H1 (cell line): Measurements from ENCODE around the gene SETD1B. TPM values are rescaled to one million over a fixed set of nuclear protein-coding genes. Genes with fewer than 3 reads are reported as not detected.
A peak's percentile ranks its signal among the peaks of the same experiment; 100 is the strongest.

Experiments used
- CTCF ChIA-PET: fragments of 300-600 bp; sonication (Branson Sonifier 250); formaldehyde crosslinking; loops from one replicate; lab custom pipeline; 2021; ENCODE audit not compliant: partially characterized antibody; lab: Charles Lee
- POLR2A ChIA-PET: fragments of 300-600 bp; sonication (Branson Sonifier 250); formaldehyde crosslinking; loops from one replicate; lab custom pipeline; 2021; ENCODE audit warnings: inconsistent platforms; ENCODE audit not compliant: partially characterized antibody; lab: Charles Lee
- DNase-seq, 2 experiments: peaks; one replicate each; pipeline versions ENCODE4 v3.0.0 to v3.0.0-alpha.2; 2010 to 2022; ENCODE audit warnings: low spot score in 2 of 2, low read depth in 1 of 2, mixed read lengths in 1 of 2
- FAIRE-seq: peaks from 2 replicates; lab custom pipeline; 2011; peaks lifted over from hg19 to GRCh38; lab: Jason Lieb, UNC
- H2AFZ ChIP-seq: 2 replicates; pipeline ENCODE4 v1.8.1; 2012; ENCODE audit warnings: low read length, inconsistent platforms
- H2AK5ac ChIP-seq: 2 replicates; pipeline ENCODE4 v1.6.1; 2013; ENCODE audit warnings: low read depth, low read length
- H2BK120ac ChIP-seq: replicated peaks from 2 replicates; pipeline ENCODE3; 2013; ENCODE audit warnings: low read depth, low read length, inconsistent platforms
- H2BK12ac ChIP-seq: 2 replicates; pipeline ENCODE4 v1.6.1; 2013; ENCODE audit warnings: low read depth, low read length
- H2BK15ac ChIP-seq: 2 replicates; pipeline ENCODE4 v1.6.1; 2013; ENCODE audit warnings: low read length
- H2BK20ac ChIP-seq: 2 replicates; pipeline ENCODE4 v1.6.1; 2013; ENCODE audit warnings: low read length
- H2BK5ac ChIP-seq: 2 replicates; pipeline ENCODE4 v1.6.1; 2013; ENCODE audit warnings: low read depth, low read length
- H3K14ac ChIP-seq: 2 replicates; pipeline ENCODE4 v1.6.1; 2013; ENCODE audit warnings: inconsistent platforms; ENCODE audit not compliant: insufficient read length
- H3K18ac ChIP-seq: 2 replicates; pipeline ENCODE4 v1.6.1; 2013; ENCODE audit warnings: low read length; ENCODE audit errors: extremely low read depth
- H3K23ac ChIP-seq: 2 replicates; pipeline ENCODE4 v1.6.1; 2013; ENCODE audit warnings: inconsistent platforms; ENCODE audit not compliant: insufficient read length
- H3K23me2 ChIP-seq: 2 replicates; pipeline ENCODE4 v1.6.1; 2013; ENCODE audit warnings: low read depth, low read length
- H3K27ac ChIP-seq: 2 replicates; pipeline ENCODE4 v1.6.1; 2011; ENCODE audit warnings: low read depth, low read length, inconsistent platforms
- H3K27me3 ChIP-seq, 4 experiments: replicated peaks in 1 of 4; 1 replicate in 1 of 4; 2 replicates in 3 of 4; pipeline versions ENCODE4 v1.6.1 to v1.8.1; 2011 to 2013; ENCODE audit warnings: low read length in 3 of 4, mild to moderate bottlenecking in 3 of 4, inconsistent platforms in 2 of 4, mixed read lengths in 2 of 4, moderate library complexity in 1 of 4; ENCODE audit not compliant: control insufficient read depth in 3 of 4, insufficient read depth in 3 of 4; ENCODE audit errors: extremely low read depth in 1 of 4
- H3K36me3 ChIP-seq, 4 experiments: 2 replicates each; pipeline versions ENCODE4 v1.6.1 to v1.8.1; 2011 to 2013; ENCODE audit warnings: mild to moderate bottlenecking in 4 of 4, low read length in 3 of 4, moderate library complexity in 2 of 4, control low read depth in 1 of 4, inconsistent platforms in 1 of 4; ENCODE audit not compliant: insufficient read depth in 4 of 4, control insufficient read depth in 2 of 4
- H3K4ac ChIP-seq: replicated peaks from 2 replicates; pipeline ENCODE3; 2013; ENCODE audit warnings: low read length, low read depth, mixed read lengths, inconsistent platforms; ENCODE audit not compliant: insufficient read length
- H3K4me1 ChIP-seq, 4 experiments: replicated peaks in 1 of 4; 1 replicate in 1 of 4; 2 replicates in 3 of 4; pipeline versions ENCODE4 v1.6.1 to v1.8.1; 2011 to 2013; ENCODE audit warnings: low read length in 3 of 4, inconsistent platforms in 2 of 4, mixed read lengths in 1 of 4; ENCODE audit not compliant: insufficient read depth in 4 of 4, control insufficient read depth in 3 of 4
- H3K4me2 ChIP-seq, 2 experiments: 2 replicates each; pipeline versions ENCODE4 v1.6.1 to v1.8.1; 2011 to 2013; ENCODE audit warnings: low read depth in 2 of 2, low read length in 2 of 2, control low read depth in 1 of 2, inconsistent platforms in 1 of 2, mild to moderate bottlenecking in 1 of 2; ENCODE audit not compliant: insufficient read depth in 1 of 2
- H3K4me3 ChIP-seq, 4 experiments: fragments of 200-600, 300-600 bp in 1 of 4; sonication (generic), shearing (Covaris generic), sonication (Bioruptor Twin) in 1 of 4; 2 replicates each; pipeline versions ENCODE4 v1.5.1 to v1.8.1; 2011 to 2016; ENCODE audit warnings: low read length in 4 of 4, low read depth in 3 of 4, control low read depth in 2 of 4, inconsistent platforms in 2 of 4, mild to moderate bottlenecking in 2 of 4, mixed read lengths in 1 of 4, moderate library complexity in 1 of 4; ENCODE audit not compliant: insufficient read depth in 2 of 4; ENCODE audit errors: extremely low read depth in 1 of 4
- H3K56ac ChIP-seq: replicated peaks from 2 replicates; pipeline ENCODE3; 2013; ENCODE audit warnings: low read depth, mild to moderate bottlenecking, mixed read lengths, low read length, inconsistent platforms; ENCODE audit not compliant: insufficient read length
- H3K79me1 ChIP-seq: 2 replicates; pipeline ENCODE4 v1.6.1; 2013; ENCODE audit warnings: low read depth, low read length, control low read depth
- H3K79me2 ChIP-seq, 2 experiments: 2 replicates each; pipeline versions ENCODE4 v1.6.1 to v1.8.1; 2012 to 2013; ENCODE audit warnings: low read length in 2 of 2, mild to moderate bottlenecking in 2 of 2, inconsistent platforms in 1 of 2; ENCODE audit not compliant: insufficient read depth in 2 of 2, control insufficient read depth in 1 of 2
- H3K9ac ChIP-seq, 4 experiments: replicated peaks in 1 of 4; 1 replicate in 1 of 4; 2 replicates in 3 of 4; pipeline versions ENCODE4 v1.6.1 to v1.8.1; 2011 to 2013; ENCODE audit warnings: low read depth in 3 of 4, low read length in 3 of 4, control low read depth in 2 of 4, mild to moderate bottlenecking in 2 of 4, moderate library complexity in 2 of 4, inconsistent platforms in 1 of 4; ENCODE audit errors: extremely low read depth in 1 of 4
- H3K9me3 ChIP-seq, 2 experiments: 2 replicates each; pipeline versions ENCODE4 v1.6.1 to v1.8.1; 2012 to 2013; ENCODE audit warnings: mild to moderate bottlenecking in 2 of 2, moderate library complexity in 2 of 2, control low read depth in 1 of 2, inconsistent platforms in 1 of 2, low read depth in 1 of 2, low read length in 1 of 2, mixed read lengths in 1 of 2; ENCODE audit not compliant: insufficient read depth in 2 of 2
- H4K20me1 ChIP-seq, 2 experiments: replicated peaks in 1 of 2; 2 replicates each; pipeline versions ENCODE3 to v1.8.1; 2011 to 2013; ENCODE audit warnings: inconsistent platforms in 2 of 2, low read length in 2 of 2, mild to moderate bottlenecking in 1 of 2; ENCODE audit not compliant: insufficient read depth in 2 of 2, control insufficient read depth in 1 of 2
- H4K5ac ChIP-seq: 2 replicates; pipeline ENCODE4 v1.6.1; 2013; ENCODE audit warnings: low read length, low read depth, mixed read lengths, inconsistent platforms; ENCODE audit not compliant: insufficient read length
- H4K8ac ChIP-seq: 2 replicates; pipeline ENCODE4 v1.8.0; 2013; ENCODE audit warnings: mild to moderate bottlenecking, moderate library complexity, low read length, inconsistent platforms; ENCODE audit not compliant: insufficient read depth; ENCODE audit errors: extremely low read depth
- H4K91ac ChIP-seq: replicated peaks from 2 replicates; pipeline ENCODE3; 2013; ENCODE audit warnings: low read length, mixed read lengths, inconsistent platforms; ENCODE audit not compliant: insufficient read length
- BACH1 ChIP-seq: IDR thresholded peaks from 2 replicates; pipeline ENCODE4 v1.6.1; 2012; ENCODE audit warnings: low read length, improper control_type of control experiment
- SIRT6 ChIP-seq: IDR thresholded peaks from one replicate; pipeline ENCODE4 v1.7.1; 2012; ENCODE audit warnings: low read length, inconsistent platforms
- TAF7 ChIP-seq: optimal IDR thresholded peaks from 2 replicates; pipeline ENCODE3; 2011; ENCODE audit warnings: low read depth, mild to moderate bottlenecking, inconsistent platforms, low read length, moderate library complexity, borderline replicate concordance
- TCF12 ChIP-seq: IDR thresholded peaks from 2 replicates; pipeline ENCODE4 v1.6.1; 2011; ENCODE audit warnings: low read depth, mild to moderate bottlenecking, low read length
- WGBS, 2 experiments: shearing (Covaris generic) in 1 of 2; methylation state at CpG; one replicate each; pipeline versions ENCODE4 v1.1.6 to v1.1.7; 2013 to 2015; ENCODE audit warnings: low lambda C conversion rate in 2 of 2, mixed read lengths in 2 of 2, inconsistent platforms in 1 of 2, low coverage in 1 of 2, missing lambda C conversion rate in 1 of 2; ENCODE audit not compliant: insufficient replicate concordance in 2 of 2, insufficient coverage in 1 of 2, insufficient read length in 1 of 2; ENCODE audit errors: extremely low coverage in 1 of 2, missing lambda C conversion rate in 1 of 2; 5-methylcytosine and 5-hydroxymethylcytosine counted together
- polyA plus RNA-seq, 7 experiments: library from polyadenylated mRNA; depleted of rRNA in 3 of 7; stranded (reverse) in 5 of 7; unstranded in 2 of 7; fragments of >200 nt in 5 of 7; fragments of 200-250 nt in 2 of 7; gene quantifications; 1 replicate in 5 of 7; 2 replicates in 1 of 7; 4 replicates in 1 of 7; pipeline versions ENCODE4 v1.2.1 to v1.2.3, GENCODE V29; 2011 to 2013; ENCODE audit warnings: missing spikeins in 2 of 7, mixed read lengths in 2 of 7
- total RNA-seq: library from RNA; stranded (reverse); fragmentation: NEBNext Ultra II Directional; extraction: Animal tissue kit (Norgen Biotek cat#: 25700); gene quantifications from 2 replicates; pipeline ENCODE4 v1.2.1, GENCODE V29; 2021

The SETD1B gene
- total and polyA plus RNA-seq, 2 of the 8 experiments (the other 6 are each of a cell fraction or from before 2014, with no cell fraction given): 1.3 to 17.7 TPM

DNA sequence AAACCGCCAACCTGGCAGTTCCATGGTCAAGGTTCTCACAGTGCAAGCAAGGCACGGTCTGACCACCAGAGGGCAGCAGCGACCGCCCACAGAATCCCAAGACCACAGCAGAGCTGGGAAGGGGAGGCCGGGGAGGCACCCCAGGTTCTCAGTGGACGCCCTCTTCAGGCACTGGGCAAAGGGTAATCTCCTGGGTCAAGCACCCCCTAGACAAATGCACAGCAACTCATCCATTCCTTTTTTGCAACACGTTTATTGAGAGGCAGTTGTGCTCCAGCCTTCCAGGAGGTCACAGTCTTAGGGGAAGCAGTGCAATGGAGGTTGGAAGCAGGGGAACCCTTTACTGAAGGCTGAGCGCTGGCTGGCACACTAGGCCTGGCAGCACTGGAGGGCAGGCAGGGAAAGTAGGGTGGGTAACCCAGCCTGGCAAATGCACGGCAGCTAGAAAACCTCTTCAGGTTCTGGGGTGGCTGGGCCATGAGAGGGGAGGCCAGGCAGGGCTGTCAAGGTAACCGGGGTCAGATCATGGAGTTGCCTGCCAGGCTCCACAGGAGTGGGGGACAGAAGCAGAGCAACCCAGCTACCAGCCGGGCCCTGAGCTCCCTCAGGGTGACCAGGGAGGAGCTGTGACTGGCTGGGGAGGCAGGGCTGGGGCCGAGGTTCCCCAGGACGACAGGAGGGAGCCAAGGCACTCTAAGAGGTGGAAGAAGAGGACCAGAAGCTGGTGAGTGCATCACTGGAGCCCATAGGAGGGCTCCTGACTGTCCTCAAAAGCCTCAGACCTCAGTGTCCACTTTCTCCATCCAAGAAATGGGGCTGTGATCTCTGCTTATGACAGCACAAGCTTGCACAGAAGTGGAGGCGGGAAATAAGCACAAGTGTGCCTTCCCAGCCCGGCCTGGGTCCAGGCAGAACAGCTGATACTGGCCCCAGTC, 8.5 kb upstream of the SETD1B start:
- peaks cover 0 to 5% (median 1%) of the 10 kb centered on the region in 4 experiments; a peak in 2 of 7 replicates for H3K27me3 ChIP-seq
- peak overlapping the region in 2 of 4 experiments; percentile 26 to 91; a peak in 3 of 8 replicates for H3K4me3 ChIP-seq
- H3K27ac ChIP-seq: no peak overlapping the region
- peak overlapping the region in 1 of 2 experiments; percentile 82; a peak in 2 of 4 replicates for H3K4me2 ChIP-seq
- peaks cover 0 to 16% (median 3%) of the 10 kb centered on the region in 4 experiments; a peak in 4 of 8 replicates for H3K36me3 ChIP-seq
- H2BK5ac ChIP-seq: peak overlapping the region; percentile 60; the same call in 1 of the 2 replicates
- H3K56ac ChIP-seq: no peak overlapping the region
- H4K20me1 ChIP-seq: peaks cover 16 to 18% of the 10 kb centered on the region in 2 experiments
- H4K5ac ChIP-seq: no peak overlapping the region
- H2BK120ac ChIP-seq: no peak overlapping the region
- POLR2A ChIA-PET: interaction anchor here (0.7 to 34.9 kb wide), 17 partner anchors 5 to 394 kb away, joined by 3 to 958 read pairs (median 5); partner anchors contain the start of genes PSMD9, RHOF and SETD1B
- 0 out of 2 replicates have a peak overlapping the region, but pooled peaks have one; percentile 48 for H2BK20ac ChIP-seq
- 0 out of 2 replicates have a peak overlapping the region, but pooled peaks have one; percentile 60 for H3K18ac ChIP-seq
- 0 out of 2 replicates have a peak, but pooled peaks cover 10% of the 10 kb centered on the region for H3K79me1 ChIP-seq
- H3K23me2 ChIP-seq: peaks cover 11% of the 10 kb centered on the region; the same call in 1 of the 2 replicates
- H3K23ac ChIP-seq: no peak overlapping the region
- CTCF ChIA-PET: interaction anchor here (0.7 to 18.2 kb wide), 37 partner anchors 13 to 399 kb away, joined by 3 to 363 read pairs (median 4); partner anchors contain the start of genes HPD, PSMD9, SETD1B and TMEM120B
- H2BK15ac ChIP-seq: no peak overlapping the region
- peaks cover 0 to 21% of the 10 kb centered on the region in 2 experiments; a peak in 1 of 4 replicates for H3K79me2 ChIP-seq
- peak; percentile 82 to 97 for DNase-seq
- no peak overlapping the region for H3K9ac ChIP-seq
- 52% methylated on average over 15 of the region's 15 CpGs; no CpG with 5 or more reads in 1 of the 2 experiments for WGBS, 2 experiments
- H3K4me1 ChIP-seq: peaks cover 11 to 43% (median 23%) of the 10 kb centered on the region in 4 experiments
- H3K14ac ChIP-seq: no peak overlapping the region
- peak overlapping the region; percentile 45; the same call in 1 of the 2 replicates for H2AK5ac ChIP-seq
- no peak overlapping the region for H3K4ac ChIP-seq
- H2BK12ac ChIP-seq: no peak overlapping the region; the same call in 1 of the 2 replicates
- no peak overlapping the region for H4K91ac ChIP-seq
- no peak overlapping the region for H2AFZ ChIP-seq
- no peak overlapping the region for H4K8ac ChIP-seq
- no peaks in the 10 kb centered on the region for H3K9me3 ChIP-seq
- FAIRE-seq: no peak
- 0 out of 2 replicates have a peak, but pooled peaks have one; percentile 30 for TF ChIP-seq BACH1
- peak; percentile 58 for TF ChIP-seq SIRT6
- TF ChIP-seq TCF12: 0 out of 2 replicates have a peak, but pooled peaks have one; percentile 38
- peak; percentile 75 for TF ChIP-seq TAF7
